Transverse colon (tissue), 3 donors: ENCODE measurements around the gene SNX33.

Source experiments
- EP300 ChIP-seq: sonication (generic); formaldehyde crosslinking; IDR thresholded peaks from one replicate; pipeline ENCODE4 v1.6.1; 2017; ENCODE audit warnings: antibody characterized with exemption, low read depth
- POLR2A ChIP-seq: fragments of 450-650 bp; IDR thresholded peaks from one replicate; pipeline ENCODE4 v1.6.1; 2016; ENCODE audit warnings: antibody characterized with exemption, mild to moderate bottlenecking, moderate library complexity
- TF ChIP-seq, protein P1 (sequence below), 5 experiments: fragments of 200-600 bp in 3 of 5; fragments of 450-650 bp in 2 of 5; sonication (generic) in 3 of 5; IDR thresholded peaks; 1 replicate in 2 of 5; 2 replicates in 3 of 5; pipeline ENCODE4 v1.5.1; 2016 to 2017; ENCODE audit warnings: antibody characterized with exemption in 5 of 5, inconsistent platforms in 3 of 5, mild to moderate bottlenecking in 2 of 5, moderate library complexity in 1 of 5

DNA sequence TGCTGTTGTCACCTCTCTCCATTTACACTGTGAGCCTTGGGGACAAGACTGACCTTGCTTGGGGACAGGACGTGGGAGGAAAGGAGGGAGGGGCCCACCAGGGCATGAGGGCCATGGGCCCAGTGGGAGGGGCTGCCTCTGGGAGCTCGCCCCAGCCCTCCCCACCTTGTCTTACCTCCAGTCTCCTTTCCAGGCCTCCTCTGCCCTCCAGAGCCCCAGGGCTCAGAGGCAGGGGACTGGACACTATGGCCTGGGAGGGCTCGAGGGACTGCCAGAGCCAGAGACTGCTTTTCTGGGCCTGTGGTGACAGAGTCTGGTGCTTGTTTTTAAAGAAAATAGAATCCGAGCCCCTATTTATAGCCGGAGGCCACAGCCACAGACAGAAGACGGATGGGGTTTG, 54.7 kb downstream of the SNX33 start:
- TF ChIP-seq POLR2A (no peak), EP300 (no peak)
- TF ChIP-seq, protein P1, sequence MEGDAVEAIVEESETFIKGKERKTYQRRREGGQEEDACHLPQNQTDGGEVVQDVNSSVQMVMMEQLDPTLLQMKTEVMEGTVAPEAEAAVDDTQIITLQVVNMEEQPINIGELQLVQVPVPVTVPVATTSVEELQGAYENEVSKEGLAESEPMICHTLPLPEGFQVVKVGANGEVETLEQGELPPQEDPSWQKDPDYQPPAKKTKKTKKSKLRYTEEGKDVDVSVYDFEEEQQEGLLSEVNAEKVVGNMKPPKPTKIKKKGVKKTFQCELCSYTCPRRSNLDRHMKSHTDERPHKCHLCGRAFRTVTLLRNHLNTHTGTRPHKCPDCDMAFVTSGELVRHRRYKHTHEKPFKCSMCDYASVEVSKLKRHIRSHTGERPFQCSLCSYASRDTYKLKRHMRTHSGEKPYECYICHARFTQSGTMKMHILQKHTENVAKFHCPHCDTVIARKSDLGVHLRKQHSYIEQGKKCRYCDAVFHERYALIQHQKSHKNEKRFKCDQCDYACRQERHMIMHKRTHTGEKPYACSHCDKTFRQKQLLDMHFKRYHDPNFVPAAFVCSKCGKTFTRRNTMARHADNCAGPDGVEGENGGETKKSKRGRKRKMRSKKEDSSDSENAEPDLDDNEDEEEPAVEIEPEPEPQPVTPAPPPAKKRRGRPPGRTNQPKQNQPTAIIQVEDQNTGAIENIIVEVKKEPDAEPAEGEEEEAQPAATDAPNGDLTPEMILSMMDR (IDR thresholded peaks at IDR 0.05), result no peak
